Esophagus (tissue), 2 donors: Measurements from ENCODE around the gene IQSEC1. TPM values are rescaled to one million over a fixed set of nuclear protein-coding genes. Genes with fewer than 3 reads are reported as not detected.
A peak's percentile ranks its signal among the peaks of the same experiment; 100 is the strongest.

Source experiments
- H3K27ac ChIP-seq, 2 donors: one replicate each; pipeline ENCODE4 v1.5.1; 2013; ENCODE audit warnings: low read depth in 2 of 2, mild to moderate bottlenecking in 2 of 2, inconsistent platforms in 1 of 2, low read length in 1 of 2, moderate library complexity in 1 of 2
- H3K27me3 ChIP-seq, 2 donors: one replicate each; pipeline ENCODE4 v1.6.1; 2013; ENCODE audit warnings: low read length in 2 of 2, control low read depth in 1 of 2, mild to moderate bottlenecking in 1 of 2; ENCODE audit not compliant: insufficient read depth in 2 of 2, control insufficient read depth in 1 of 2
- H3K36me3 ChIP-seq, 2 donors: one replicate each; pipeline ENCODE4 v1.6.1; 2013; ENCODE audit warnings: low read length in 1 of 2; ENCODE audit not compliant: control insufficient read depth in 2 of 2, insufficient read depth in 2 of 2
- H3K4me1 ChIP-seq, 2 donors: one replicate each; pipeline ENCODE4 v1.6.1; 2013; ENCODE audit warnings: low read length in 1 of 2; ENCODE audit not compliant: control insufficient read depth in 2 of 2, insufficient read depth in 2 of 2
- H3K4me3 ChIP-seq, 2 donors: one replicate each; pipeline ENCODE4 v1.5.1; 2013; ENCODE audit warnings: low read length in 2 of 2, mild to moderate bottlenecking in 2 of 2, low read depth in 1 of 2, moderate library complexity in 1 of 2
- H3K9me3 ChIP-seq, 2 donors: one replicate each; pipeline ENCODE4 v1.6.1; 2013; ENCODE audit warnings: mild to moderate bottlenecking in 2 of 2, low read depth in 1 of 2, low read length in 1 of 2, moderate library complexity in 1 of 2; ENCODE audit not compliant: control insufficient read depth in 2 of 2, insufficient read depth in 1 of 2
- WGBS, 2 donors: extraction: QIAGEN DNeasy Blood & Tissue Kit; methylation state at CpG; one replicate each; pipeline ENCODE4 v1.1.7; 2013; 5-methylcytosine and 5-hydroxymethylcytosine counted together
- polyA plus RNA-seq, 2 donors: library from polyadenylated mRNA; stranded (reverse); fragments of 200-250 nt; gene quantifications; one replicate each; pipeline ENCODE4 v1.2.3, GENCODE V29; 2013
- donor health status: healthy with polysubstance abuse.
- donor health status: Bipolar disorder and iron deficiency.

Gene IQSEC1
- polyA plus RNA-seq, 2 donors = 4.1 to 5.2 TPM

DNA sequence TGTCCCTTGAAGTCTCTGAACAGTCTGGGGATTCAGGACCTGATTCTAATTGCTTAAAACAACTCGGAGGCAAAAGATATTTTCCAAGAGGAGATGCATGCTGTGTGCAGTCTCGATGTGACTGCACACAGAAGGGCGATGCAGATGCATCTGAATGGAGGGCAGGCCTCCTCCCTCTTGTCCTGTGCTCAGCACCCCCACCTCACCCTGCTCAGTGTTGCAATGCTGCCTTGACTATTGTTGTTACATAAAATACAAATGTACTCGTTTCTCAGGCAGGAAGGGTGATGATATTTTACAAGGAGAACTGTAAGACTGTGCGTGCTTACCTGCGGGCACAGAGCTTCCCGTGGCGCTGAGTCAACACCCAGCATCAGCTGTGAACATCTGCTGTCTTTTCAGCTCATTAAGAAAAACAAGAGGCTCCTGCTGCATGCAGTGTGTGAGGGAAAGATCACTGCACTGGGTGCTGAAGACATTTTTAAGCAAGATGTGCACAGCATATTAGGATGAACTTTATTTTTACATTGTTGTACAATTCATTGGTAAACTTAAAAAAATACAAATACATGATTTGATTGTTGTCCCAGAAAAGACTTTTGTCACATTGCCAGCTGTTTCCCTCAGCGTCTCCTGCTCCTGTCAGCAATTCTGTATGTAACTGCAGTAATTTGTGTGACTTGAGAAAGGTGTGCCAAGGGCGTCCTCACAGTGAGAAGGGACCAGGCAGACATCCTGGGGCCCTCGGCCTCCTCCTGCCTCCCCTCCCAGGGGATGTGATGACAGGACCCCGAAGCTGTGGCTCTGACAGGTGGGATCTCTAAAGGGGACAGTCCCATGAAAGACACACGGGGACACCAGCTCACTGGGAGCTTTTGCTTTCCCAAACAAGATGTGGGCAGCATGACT is 175.6 kb downstream of the IQSEC1 start:
- H3K27me3 ChIP-seq = no peaks in the 10 kb centered on the region

DNA sequence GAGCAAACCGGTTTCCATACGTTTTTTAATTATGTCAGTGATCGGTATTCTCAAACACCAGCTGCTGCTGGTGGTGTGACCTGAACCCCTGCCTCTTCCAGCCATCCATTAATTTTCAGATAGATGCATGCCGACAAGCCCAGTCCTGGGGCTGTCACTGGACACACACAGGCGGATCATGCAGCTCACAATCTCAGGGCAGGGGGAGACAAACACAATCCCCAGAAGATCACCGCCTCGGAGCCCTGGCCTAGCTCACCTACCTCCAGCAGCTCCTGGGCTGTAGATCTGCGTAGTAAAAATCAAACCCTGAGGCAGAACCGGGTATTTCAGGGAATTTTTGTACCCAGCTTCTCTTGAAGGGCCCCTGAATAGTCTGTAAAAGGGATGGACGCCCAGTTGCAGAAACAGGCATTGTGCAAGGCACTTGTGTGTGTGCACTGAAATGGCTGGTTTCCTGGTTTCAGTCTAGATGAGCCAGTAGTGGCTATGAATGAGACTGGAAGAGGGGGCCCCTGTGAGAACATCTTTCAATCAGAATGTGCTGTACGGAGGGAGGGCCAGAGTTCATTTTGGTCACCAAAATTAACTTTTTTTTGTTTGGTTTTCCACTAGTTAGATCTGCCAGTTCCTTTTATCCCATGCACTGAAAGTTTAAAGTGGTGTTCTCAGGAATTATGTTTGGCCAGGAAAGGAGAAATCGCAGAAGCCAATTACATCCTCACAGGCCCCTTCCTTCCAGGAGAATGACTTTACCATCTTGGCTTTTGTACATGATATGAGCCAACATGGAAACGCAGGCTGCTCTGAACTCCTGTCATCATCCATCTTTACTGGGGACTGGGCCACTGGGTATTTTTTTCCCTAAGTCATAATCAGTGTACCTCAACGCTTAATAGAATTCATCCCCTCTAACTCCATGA is 176.9 kb downstream of the IQSEC1 start:
- peaks cover 0 to 3% of the 10 kb centered on the region in 2 donors for H3K4me1 ChIP-seq
- WGBS, 2 donors = 52 to 60% methylated on average over 14 of the region's 14 CpGs
- H3K4me3 ChIP-seq = no peak overlapping the region

More for the DNA sequence above, 175.6 kb downstream of the IQSEC1 start:
- no peaks in the 10 kb centered on the region for H3K9me3 ChIP-seq
- WGBS, 2 donors = 62 to 64% methylated on average over 13 of the region's 13 CpGs
- peaks cover 0 to 7% of the 10 kb centered on the region in 2 donors for H3K36me3 ChIP-seq
- no peaks in the 10 kb centered on the region for H3K4me1 ChIP-seq
- H3K4me3 ChIP-seq = no peak overlapping the region
- H3K27ac ChIP-seq = no peak overlapping the region

DNA sequence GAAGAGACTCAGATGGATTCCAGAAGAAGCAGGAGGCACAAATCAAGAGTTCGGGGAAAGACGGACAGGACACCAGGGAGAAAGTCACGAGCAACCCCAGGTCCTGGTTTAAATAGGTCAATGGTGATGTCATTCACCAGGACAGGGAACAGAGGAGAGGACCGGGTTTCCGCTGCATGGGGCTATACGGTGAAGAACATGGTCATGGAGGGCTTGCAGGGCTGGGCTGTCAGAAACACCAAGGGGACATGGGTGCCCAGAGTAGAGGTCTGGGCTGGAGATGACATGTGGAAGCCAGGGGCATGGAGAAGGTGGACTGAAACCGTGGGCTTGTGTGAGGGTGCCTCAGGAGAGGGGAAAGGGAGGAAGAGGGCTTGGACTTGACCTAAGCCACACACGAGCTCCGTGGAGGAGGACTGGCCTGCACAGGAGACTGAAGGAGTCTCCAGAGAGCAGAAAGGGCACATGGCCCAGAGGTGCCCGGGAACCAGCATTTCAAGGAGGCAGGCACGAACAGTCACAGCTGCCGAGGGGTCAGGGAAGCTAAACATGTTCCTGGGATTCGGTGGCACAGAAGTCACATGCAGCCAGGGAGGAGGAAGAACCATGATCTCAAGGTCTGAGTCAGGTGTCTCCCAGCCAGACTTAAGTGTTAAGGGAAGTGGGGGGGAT is 177.7 kb downstream of the IQSEC1 start:
- no peaks in the 10 kb centered on the region for H3K9me3 ChIP-seq
- peaks cover 0 to 3% of the 10 kb centered on the region in 2 donors for H3K4me1 ChIP-seq
- H3K4me3 ChIP-seq = no peak overlapping the region
- peaks cover 0 to 6% of the 10 kb centered on the region in 2 donors for H3K36me3 ChIP-seq
- H3K27me3 ChIP-seq = no peaks in the 10 kb centered on the region
- 63 to 68% methylated on average over 13 of the region's 13 CpGs for WGBS, 2 donors
- no peak overlapping the region for H3K27ac ChIP-seq

More for the DNA sequence above, 176.9 kb downstream of the IQSEC1 start:
- no peak overlapping the region for H3K27ac ChIP-seq
- H3K36me3 ChIP-seq = peaks cover 0 to 6% of the 10 kb centered on the region in 2 donors
- no peaks in the 10 kb centered on the region for H3K9me3 ChIP-seq
- no peaks in the 10 kb centered on the region for H3K27me3 ChIP-seq

DNA sequence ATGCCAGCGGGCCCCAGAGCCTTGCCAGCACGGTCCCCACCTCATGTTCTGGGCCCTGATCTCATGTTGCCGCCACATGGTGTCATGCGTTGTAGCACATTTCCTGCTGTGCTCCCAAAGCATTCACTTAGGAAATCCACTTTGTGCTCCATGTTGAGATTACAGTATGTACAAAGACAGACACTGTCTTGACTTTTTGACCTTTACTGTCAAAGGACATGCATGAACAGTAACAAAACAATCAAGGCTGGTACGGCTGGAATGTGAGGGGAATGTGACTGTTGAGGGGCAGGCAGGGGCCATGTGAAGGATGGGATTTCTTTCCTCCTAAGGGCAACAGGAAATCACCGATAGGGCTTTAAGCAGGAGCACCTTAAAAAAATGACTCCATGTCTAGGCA is 178.6 kb downstream of the IQSEC1 start:
- H3K36me3 ChIP-seq = peaks cover 0 to 5% of the 10 kb centered on the region in 2 donors
- H3K27me3 ChIP-seq = no peaks in the 10 kb centered on the region
- no peak overlapping the region for H3K4me3 ChIP-seq
- no peaks in the 10 kb centered on the region for H3K9me3 ChIP-seq
- H3K4me1 ChIP-seq = peaks cover 0 to 3% of the 10 kb centered on the region in 2 donors
- 62 to 68% methylated on average over 6 of the region's 6 CpGs for WGBS, 2 donors
- H3K27ac ChIP-seq = no peak overlapping the region

DNA sequence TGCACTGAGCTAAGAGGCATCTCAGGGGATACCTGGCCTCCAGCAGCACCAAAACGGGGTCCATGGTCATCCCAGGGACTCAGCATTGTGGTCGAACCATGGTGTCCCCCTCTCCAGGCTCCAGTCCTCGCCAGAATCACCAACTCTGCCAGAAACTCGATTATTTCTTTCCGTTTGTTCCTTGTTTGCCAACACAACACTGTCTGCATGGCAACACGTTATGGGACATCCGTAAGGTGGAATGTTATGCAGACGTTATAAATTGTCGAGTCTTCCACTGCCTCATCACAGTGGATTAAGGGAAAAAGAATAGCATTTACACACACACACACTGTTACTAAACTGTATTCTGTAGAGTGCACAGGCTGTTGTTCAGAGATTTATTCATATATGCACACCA is 179.4 kb downstream of the IQSEC1 start:
- H3K36me3 ChIP-seq = peaks cover 0 to 2% of the 10 kb centered on the region in 2 donors
- peaks cover 0 to 3% of the 10 kb centered on the region in 2 donors for H3K4me1 ChIP-seq
- 33 to 37% methylated on average over 9 of the region's 9 CpGs for WGBS, 2 donors
- H3K27me3 ChIP-seq = no peaks in the 10 kb centered on the region
- H3K9me3 ChIP-seq = no peaks in the 10 kb centered on the region
- no peak overlapping the region for H3K27ac ChIP-seq
- H3K4me3 ChIP-seq = no peak overlapping the region

DNA sequence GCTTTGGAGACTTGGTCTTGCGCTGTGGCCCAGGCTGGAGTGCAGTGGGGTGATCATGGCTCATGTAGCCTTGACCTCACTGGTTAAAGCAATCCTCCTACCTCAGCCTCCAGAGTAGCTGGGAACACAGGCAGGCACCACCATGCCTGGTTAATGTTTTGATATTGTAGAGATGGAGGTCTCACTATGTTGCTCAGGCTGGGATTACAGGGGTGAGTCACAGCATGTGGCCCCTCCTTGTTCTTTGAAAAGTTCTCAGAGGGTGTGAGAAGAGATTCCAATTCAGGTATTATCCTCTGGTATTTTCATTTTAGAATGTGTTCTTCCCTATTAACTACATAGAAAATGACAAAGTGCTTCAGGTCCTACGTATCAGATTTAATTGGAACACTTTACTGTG is 180.0 kb downstream of the IQSEC1 start:
- Histone ChIP-seq H3K4me3 (no peak overlapping the region), H3K27me3 (no peaks in the 10 kb centered on the region), H3K4me1 (peaks cover 0 to 3% of the 10 kb centered on the region in 2 donors), H3K9me3 (no peaks in the 10 kb centered on the region), H3K27ac (no peak overlapping the region), H3K36me3 (peaks cover 0 to 2% of the 10 kb centered on the region in 2 donors)
- 55 to 57% methylated on average over 2 of the region's 2 CpGs for WGBS, 2 donors

DNA sequence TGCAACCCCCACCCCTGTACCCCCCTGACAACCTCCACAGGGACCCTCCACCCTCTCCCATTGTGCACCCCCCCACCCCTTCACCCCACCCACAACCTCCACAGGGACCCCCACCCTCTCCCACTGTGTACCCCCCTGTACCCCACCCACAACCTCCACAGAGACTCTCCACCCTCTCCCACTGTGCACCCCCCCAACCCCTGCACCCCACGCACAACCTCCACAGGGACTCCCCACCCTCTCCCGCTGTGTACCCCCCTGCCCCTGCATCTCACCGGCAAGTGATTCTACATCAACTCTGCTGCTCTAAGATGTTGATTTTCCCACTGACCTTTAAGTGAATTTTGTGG is 180.4 kb downstream of the IQSEC1 start:
- Histone ChIP-seq H3K4me1 (peaks cover 0 to 3% of the 10 kb centered on the region in 2 donors), H3K9me3 (no peaks in the 10 kb centered on the region), H3K27ac (no peak overlapping the region), H3K36me3 (peaks cover 0 to under 1% of the 10 kb centered on the region in 2 donors), H3K4me3 (no peak overlapping the region), H3K27me3 (no peaks in the 10 kb centered on the region)
- 57 to 59% methylated on average over 3 of the region's 3 CpGs for WGBS, 2 donors

DNA sequence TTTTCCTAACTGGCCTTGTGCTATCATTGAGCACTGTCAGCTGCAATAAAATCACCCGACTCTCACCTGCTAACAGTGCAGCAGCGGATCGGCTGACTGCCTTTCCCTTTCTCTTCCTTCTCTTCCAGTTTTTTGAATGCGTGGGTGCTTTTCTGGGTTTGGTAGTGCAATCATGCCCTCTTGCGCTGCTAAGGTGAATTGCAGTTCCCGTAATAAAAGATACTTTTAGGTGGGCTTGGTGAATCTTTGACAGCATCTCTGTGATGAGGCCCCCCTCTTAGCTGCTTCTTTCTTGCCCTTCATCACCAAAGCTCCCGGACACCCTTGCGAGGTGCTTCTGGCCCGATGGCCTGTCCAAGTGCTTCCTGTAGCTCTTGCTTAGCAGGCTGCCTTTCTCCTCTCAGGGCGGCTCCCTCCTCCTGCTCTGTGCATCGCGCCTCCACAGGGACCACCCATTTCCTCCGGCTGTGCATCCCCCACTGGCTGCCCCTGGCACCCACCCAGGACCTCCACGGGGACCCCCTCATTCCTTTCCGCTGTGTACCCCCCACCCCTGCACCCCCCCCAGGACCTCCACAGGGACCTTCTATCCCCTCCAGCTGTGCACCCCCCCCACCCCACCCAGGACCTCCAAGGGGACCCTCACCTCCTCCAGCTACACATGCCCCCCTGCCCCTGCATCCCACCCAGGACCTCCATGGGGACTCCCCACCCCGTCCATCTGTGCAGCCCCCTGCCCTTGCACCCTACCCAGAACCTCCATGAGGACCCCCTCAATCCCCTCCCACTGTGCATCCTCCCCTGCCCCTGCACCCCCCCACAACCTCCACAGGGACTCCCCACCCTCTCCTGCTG is 181.0 kb downstream of the IQSEC1 start:
- WGBS, 2 donors = 12 to 17% methylated on average over 16 of the region's 16 CpGs
- Histone ChIP-seq H3K9me3 (no peaks in the 10 kb centered on the region), H3K4me3 (peak overlapping the region in 1 of 2 donors; percentile 15), H3K27me3 (no peaks in the 10 kb centered on the region), H3K4me1 (peaks cover 0 to 3% of the 10 kb centered on the region in 2 donors), H3K36me3 (no peaks in the 10 kb centered on the region), H3K27ac (no peak overlapping the region)
